ENCODE results near the gene PPIL1.

GRCh38 chr6:36817847-36818246, 56.8 kb downstream of the PPIL1 start:
- TF ChIP-seq EP300 (IDR thresholded peaks at IDR 0.05) (no peak), CTCF (IDR thresholded peaks at IDR 0.05) (no peak), POLR2A (IDR thresholded peaks at IDR 0.05) (no peak), POLR2AphosphoS5 (IDR thresholded peaks at IDR 0.05) (no peak)

All from stomach (tissue), 4 donors.